Stomach (tissue), 9 donors: Measurements from ENCODE around the gene TBP. TPM values are rescaled to one million over a fixed set of nuclear protein-coding genes. Genes with fewer than 3 reads are reported as not detected.

Experiments
- DNase-seq, 2 donors: peaks; one replicate each; pipeline versions ENCODE4 v3.0.0 to v3.0.0-alpha.2; 2013 to 2019
- H3K27ac ChIP-seq, 5 donors: fragments of 200-600 bp in 4 of 5; sonication (generic) in 4 of 5; one replicate each; pipeline ENCODE4 v1.5.1; 2013 to 2019; ENCODE audit warnings: mild to moderate bottlenecking in 1 of 5, moderate library complexity in 1 of 5
- H3K27me3 ChIP-seq, 3 donors: fragments of 200-600 bp; sonication (generic); one replicate each; pipeline ENCODE4 v1.5.1; 2017 to 2019; ENCODE audit warnings: mixed run types in 1 of 3
- H3K36me3 ChIP-seq, 4 donors: fragments of 200-600 bp; sonication (generic); 1 replicate in 3 of 4; 2 replicates in 1 of 4; pipeline ENCODE4 v1.5.1; 2016 to 2019
- H3K4me1 ChIP-seq, 4 donors: fragments of 200-600 bp; sonication (generic); one replicate each; pipeline ENCODE4 v1.5.1; 2016 to 2019
- H3K4me3 ChIP-seq, 4 donors: fragments of 200-600 bp; sonication (generic) in 3 of 4; one replicate each; pipeline ENCODE4 v1.5.1; 2016 to 2019; ENCODE audit warnings: mild to moderate bottlenecking in 1 of 4
- H3K9me3 ChIP-seq, 4 donors: fragments of 200-600 bp; sonication (generic); one replicate each; pipeline ENCODE4 v1.5.1; 2016 to 2019
- EP300 ChIP-seq: sonication (generic); formaldehyde crosslinking; IDR thresholded peaks from one replicate; pipeline ENCODE4 v1.6.1; 2017; ENCODE audit warnings: antibody characterized with exemption
- POLR2A ChIP-seq, 4 donors: fragments of 450-650 bp; IDR thresholded peaks; one replicate each; pipeline ENCODE4 v1.6.1; 2016; ENCODE audit warnings: antibody characterized with exemption in 4 of 4, control low read depth in 2 of 4, mild to moderate bottlenecking in 1 of 4, moderate library complexity in 1 of 4
- POLR2AphosphoS5 ChIP-seq, 3 donors: sonication (generic); formaldehyde crosslinking; IDR thresholded peaks; one replicate each; pipeline ENCODE4 v1.6.1; 2016; ENCODE audit warnings: antibody characterized with exemption in 3 of 3
- WGBS, 5 donors: extraction: QIAGEN DNeasy Blood & Tissue Kit in 3 of 5; methylation state at CpG; one replicate each; pipeline versions ENCODE4 v1.1.5 to v1.1.7; 2013 to 2018; 5-methylcytosine and 5-hydroxymethylcytosine counted together
- intact Hi-C: fragments of 100-400 bp; cut with DNase I; formaldehyde crosslinking; loops from one replicate; pipeline ENCODE4 v1.15.1; 2023; ENCODE audit warnings: low total_unique reads
- polyA plus RNA-seq, 3 donors: library from polyadenylated mRNA; stranded (reverse); fragments of 200-250 nt; gene quantifications; one replicate each; pipeline ENCODE4 v1.2.3, GENCODE V29; 2013
- total RNA-seq, 5 donors: library from RNA; depleted of rRNA; stranded (reverse); fragments of >200 nt; gene quantifications; one replicate each; pipeline versions ENCODE4 v1.1.0 to v1.2.3, GENCODE V29; 2014 to 2016
- TF ChIP-seq, protein P1 (sequence below), 7 experiments: fragments of 450-650 bp in 4 of 7; fragments of 200-600 bp in 3 of 7; sonication (generic) in 3 of 7; IDR thresholded peaks; one replicate each; pipeline ENCODE4 v1.5.1; 2016 to 2019; ENCODE audit warnings: antibody characterized with exemption in 7 of 7, control low read depth in 2 of 7, mild to moderate bottlenecking in 1 of 7
- donor health status: healthy with polysubstance abuse.
- donor health status: Bipolar disorder and iron deficiency.
- donor health status: healthy.

TBP gene
- total and polyA plus RNA-seq, 8 donors, result 6.2 to 50.2 (median 13.5) TPM

DNA sequence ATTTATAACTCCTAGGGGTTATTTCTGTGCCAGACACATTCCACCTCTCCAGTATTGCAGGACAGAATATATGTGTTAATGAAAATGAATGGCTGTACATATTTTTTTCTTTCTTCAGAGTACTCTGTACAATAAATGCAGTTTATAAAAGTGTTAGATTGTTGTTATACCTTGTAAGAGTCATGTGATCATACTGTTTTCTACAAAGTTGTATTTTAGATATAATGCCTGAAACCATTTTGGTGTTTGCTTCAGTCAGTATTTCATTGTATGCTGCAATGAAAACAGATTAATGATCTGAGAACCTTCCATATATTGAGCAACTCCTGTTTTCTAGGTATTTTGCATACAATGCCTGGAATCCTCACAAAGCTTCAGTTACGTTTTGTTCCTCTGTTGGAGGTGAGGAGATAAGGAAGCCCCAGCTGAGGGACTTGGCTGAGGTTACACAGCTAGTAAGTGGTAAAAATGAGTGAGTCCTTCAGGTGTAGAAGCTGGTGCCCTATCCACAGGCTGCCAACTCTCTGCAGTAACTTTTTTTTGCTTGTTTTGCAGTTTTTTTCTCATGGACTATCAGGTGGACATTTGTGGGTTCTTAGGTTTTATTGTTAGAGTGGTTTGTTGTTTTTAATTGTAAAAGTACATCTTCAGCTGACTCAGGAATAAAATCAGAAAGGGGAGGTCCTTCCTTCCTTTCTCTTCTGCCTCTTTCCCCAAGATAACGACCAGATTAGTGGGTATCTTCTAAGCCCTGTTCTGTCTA lies 18.7 kb downstream of the TBP start:
- TF ChIP-seq POLR2A (IDR thresholded peaks at IDR 0.05) (no peak), POLR2AphosphoS5 (IDR thresholded peaks at IDR 0.05) (no peak), EP300 (no peak)
- TF ChIP-seq, protein P1, sequence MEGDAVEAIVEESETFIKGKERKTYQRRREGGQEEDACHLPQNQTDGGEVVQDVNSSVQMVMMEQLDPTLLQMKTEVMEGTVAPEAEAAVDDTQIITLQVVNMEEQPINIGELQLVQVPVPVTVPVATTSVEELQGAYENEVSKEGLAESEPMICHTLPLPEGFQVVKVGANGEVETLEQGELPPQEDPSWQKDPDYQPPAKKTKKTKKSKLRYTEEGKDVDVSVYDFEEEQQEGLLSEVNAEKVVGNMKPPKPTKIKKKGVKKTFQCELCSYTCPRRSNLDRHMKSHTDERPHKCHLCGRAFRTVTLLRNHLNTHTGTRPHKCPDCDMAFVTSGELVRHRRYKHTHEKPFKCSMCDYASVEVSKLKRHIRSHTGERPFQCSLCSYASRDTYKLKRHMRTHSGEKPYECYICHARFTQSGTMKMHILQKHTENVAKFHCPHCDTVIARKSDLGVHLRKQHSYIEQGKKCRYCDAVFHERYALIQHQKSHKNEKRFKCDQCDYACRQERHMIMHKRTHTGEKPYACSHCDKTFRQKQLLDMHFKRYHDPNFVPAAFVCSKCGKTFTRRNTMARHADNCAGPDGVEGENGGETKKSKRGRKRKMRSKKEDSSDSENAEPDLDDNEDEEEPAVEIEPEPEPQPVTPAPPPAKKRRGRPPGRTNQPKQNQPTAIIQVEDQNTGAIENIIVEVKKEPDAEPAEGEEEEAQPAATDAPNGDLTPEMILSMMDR (IDR thresholded peaks at IDR 0.05), result no peak
- Histone ChIP-seq H3K4me3 (no peak overlapping the region), H3K27ac (no peak overlapping the region), H3K9me3 (no peaks in the 10 kb centered on the region), H3K27me3 (no peaks in the 10 kb centered on the region), H3K4me1 (no peaks in the 10 kb centered on the region), H3K36me3 (peaks cover 52 to 91% (median 88%) of the 10 kb centered on the region in 4 donors)
- no peak for DNase-seq
- intact Hi-C loops, result no loop called here
- WGBS, 5 donors, result 47 to 75% (median 66%) methylated on average over 2 of the region's 2 CpGs

DNA sequence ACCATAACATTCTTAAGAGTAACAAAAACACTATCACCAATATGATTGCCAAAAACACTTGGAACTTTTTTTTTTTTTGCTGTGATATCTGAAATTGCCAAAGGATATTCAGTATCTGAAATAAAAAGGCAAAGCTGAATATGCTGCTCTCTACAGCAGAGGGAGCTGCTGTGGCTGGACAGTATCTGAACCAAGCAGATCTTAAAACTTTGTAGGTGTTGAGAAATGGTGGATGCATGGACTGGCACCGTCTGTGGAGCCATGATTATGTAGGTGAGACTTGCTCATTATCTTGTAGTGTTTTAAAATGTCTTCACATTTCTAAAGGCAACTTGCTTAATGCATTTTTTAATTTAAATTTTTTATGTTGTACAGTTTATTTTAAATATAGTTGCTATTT lies 21.1 kb downstream of the TBP start:
- intact Hi-C loops, result no loop called here
- TF ChIP-seq POLR2A (IDR thresholded peaks at IDR 0.05) (no peak), EP300 (no peak), POLR2AphosphoS5 (IDR thresholded peaks at IDR 0.05) (no peak)
- TF ChIP-seq, protein P1 (IDR thresholded peaks at IDR 0.05), result no peak
- Histone ChIP-seq H3K4me1 (no peaks in the 10 kb centered on the region), H3K9me3 (no peaks in the 10 kb centered on the region), H3K27ac (no peak overlapping the region), H3K4me3 (no peak overlapping the region), H3K27me3 (no peaks in the 10 kb centered on the region), H3K36me3 (peaks cover 41 to 92% (median 91%) of the 10 kb centered on the region in 4 donors)
- DNase-seq, result no peak
- 63 to 91% (median 88%) methylated on average over 1 of the region's 1 CpG for whole genome bisulfite sequencing, 5 donors

DNA sequence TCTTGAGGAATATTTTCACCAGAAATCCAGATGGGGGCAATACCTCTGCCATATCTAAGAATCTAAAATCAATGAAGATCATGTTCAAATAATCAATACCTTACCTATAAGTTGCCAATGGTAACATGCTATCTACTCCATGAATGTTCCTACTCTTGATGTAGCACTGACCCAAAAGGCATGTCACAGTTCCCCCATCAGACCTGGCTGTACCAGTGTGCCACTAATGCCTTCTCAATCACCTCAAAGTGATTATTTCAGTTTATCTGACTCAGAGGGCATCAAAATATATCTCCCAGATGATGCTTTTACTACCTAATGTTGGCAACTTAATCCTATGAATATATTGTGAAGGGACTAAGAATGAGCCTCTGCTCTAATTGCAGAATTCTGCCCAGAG lies 24.7 kb downstream of the TBP start:
- DNase-seq, result no peak
- intact Hi-C loops, result no loop called here
- Histone ChIP-seq H3K9me3 (no peaks in the 10 kb centered on the region), H3K4me1 (peaks cover 6 to 18% (median 12%) of the 10 kb centered on the region in 4 donors), H3K27me3 (no peaks in the 10 kb centered on the region), H3K36me3 (peaks cover 16 to 85% (median 84%) of the 10 kb centered on the region in 4 donors), H3K27ac (no peak overlapping the region), H3K4me3 (no peak overlapping the region)
- TF ChIP-seq, protein P1 (IDR thresholded peaks at IDR 0.05), result no peak
- TF ChIP-seq EP300 (no peak), POLR2AphosphoS5 (IDR thresholded peaks at IDR 0.05) (no peak)

DNA sequence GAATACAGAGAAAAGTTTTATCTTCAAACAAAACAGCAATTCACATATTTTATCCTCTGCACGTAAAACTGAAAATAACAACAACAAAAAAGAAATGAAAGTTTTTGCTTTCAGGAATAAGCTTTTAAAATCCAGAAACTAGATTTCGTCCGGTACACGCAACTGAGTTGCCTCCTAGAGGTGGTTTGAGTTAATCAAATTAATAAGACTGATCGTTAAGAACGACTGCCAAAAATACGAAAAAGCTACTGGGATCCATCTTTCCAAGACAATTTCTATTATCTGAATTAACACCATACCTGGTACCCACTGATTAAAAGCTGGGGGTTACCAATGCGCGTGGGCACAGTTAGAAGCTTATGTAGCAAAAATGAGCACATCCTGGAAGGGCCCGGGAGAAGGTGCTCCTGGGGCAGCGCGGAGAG lies 29.6 kb downstream of the TBP start:
- no peak for DNase-seq
- H3K9me3 ChIP-seq, result no peaks in the 10 kb centered on the region
- peak overlapping the region; percentile 86 to 96 (median 91) for H3K27ac ChIP-seq
- no peaks in the 10 kb centered on the region for H3K27me3 ChIP-seq
- H3K36me3 ChIP-seq, result peaks cover 0 to 43% (median 42%) of the 10 kb centered on the region in 4 donors
- 0 to 1% (median 0%) methylated on average over 10 to 12 of the region's 12 CpGs for WGBS, 5 donors
- H3K4me3 ChIP-seq, result peak overlapping the region; percentile 87 to 98 (median 94)
- H3K4me1 ChIP-seq, result peaks cover 15 to 28% (median 23%) of the 10 kb centered on the region in 4 donors
- TF ChIP-seq, protein P1 (IDR thresholded peaks at IDR 0.05), result no peak
- TF ChIP-seq POLR2AphosphoS5 (IDR thresholded peaks at IDR 0.05) (no peak), POLR2A (IDR thresholded peaks at IDR 0.05) (no peak), EP300 (no peak)
- intact Hi-C loops, result no loop called here
